HG03354 (cell line): Measurements from ENCODE around the gene TXK.
A peak's percentile ranks its signal among the peaks of the same experiment; 100 is the strongest.
"Not testable (repeated sequence)": the region's sequence is repeated elsewhere in the genome, so short reads cannot be mapped to it uniquely, and the experiment has no call there.

Source experiments
- ATAC-seq: cut with Tn5 transposase; IDR thresholded peaks from one replicate; pipeline ENCODE4 v1.9.1; 2021; ENCODE audit warnings: mild to moderate bottlenecking; ENCODE audit not compliant: unreplicated experiment, poor library complexity, severe bottlenecking

The TXK gene

DNA sequence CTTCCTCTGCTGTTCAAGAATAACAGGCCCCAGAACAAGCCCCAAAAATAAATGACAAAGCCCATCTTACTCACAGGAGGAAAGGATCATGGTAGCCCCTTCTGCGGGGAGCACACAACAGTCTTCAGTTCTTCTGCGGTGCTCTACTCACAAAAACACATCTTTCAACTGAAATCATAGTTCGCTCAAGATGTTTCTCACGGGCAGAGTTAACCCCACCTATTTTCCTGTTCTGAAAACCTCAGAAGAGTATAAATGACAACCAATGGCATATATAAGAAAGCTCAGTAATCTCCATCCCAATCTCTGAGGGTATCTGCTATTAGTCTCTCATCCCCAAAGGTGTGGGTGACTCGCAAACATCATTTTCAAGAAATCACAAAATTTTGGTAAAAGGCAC lies at the start of gene TXK:
Gene TXK (minus strand): TSS at position 170 of the 400 bp plus-strand sequence. CDS start 80 bp downstream, at position 90.
- ATAC-seq, result no peak

DNA sequence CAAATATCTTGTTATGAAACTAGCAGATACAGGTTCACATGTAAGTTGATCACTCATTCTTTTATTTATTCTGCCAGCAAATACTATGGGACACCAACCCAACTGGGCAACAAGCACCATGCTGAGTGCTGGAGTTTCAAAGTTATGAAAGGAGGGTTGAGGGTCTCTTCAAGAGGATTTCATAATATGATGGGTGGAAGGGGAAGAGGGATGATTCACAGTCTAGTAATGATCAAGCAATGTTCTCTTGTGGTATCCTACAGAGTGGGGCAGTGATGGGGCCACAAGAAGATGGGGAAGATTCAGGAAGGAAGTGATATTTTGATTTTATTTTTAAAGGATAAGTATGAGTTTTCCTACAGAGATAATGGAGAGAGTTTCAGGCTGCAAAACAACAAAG lies 46.2 kb upstream of the TXK start:
- ATAC-seq, result no peak

GRCh38 chr4:48178931-48179330 lies 44.9 kb upstream of the TXK start:
- ATAC-seq, result no peak

GRCh38 chr4:48175806-48176205 lies 41.8 kb upstream of the TXK start:
- no peak for ATAC-seq

GRCh38 chr4:48175328-48175727 lies 41.3 kb upstream of the TXK start:
- ATAC-seq, result no peak

DNA sequence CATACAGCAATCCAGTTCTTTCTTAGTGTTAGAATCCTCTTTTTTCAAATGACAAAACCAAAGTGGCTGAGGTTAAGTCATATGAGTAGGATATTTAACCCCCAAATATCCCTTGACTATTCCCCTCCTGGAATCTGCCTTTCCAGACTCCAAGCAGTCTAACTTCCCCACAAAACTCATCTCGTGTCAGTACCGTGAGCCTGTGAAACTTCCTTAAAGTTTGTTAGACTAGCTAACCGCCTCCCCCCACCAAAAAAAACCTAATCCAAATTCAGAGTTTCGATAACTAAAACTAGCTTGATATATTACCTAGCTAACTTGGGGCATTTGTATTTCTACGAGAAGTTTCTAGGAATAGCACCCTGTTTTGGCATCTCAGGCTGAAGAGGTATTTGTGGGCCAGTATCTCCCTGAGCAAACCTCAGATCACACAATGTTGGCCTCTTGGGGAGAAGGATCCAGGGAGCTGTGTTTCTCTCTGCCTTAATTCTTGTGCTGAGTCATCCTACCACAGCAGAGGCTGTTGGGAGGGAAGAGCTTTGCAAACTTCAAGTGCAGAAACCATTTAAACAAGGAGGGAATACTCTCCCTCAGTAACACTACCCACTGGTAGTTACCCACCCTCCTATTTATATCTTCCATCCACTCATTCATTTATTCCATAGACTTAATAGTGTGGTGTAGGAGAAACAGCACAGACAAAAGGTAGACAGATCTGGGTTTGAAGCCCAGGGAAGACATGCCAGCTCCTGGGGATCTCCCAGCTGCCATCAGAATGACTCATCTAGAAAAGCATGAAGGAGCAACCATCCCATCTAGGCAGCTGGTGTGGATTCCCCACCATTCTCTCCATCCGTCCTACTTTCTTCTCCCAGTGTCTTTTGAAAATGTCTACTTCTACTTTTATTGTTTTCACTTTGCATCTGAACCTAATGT lies 39.3 kb upstream of the TXK start:
- ATAC-seq, result peak; percentile 63

GRCh38 chr4:48172651-48173050 lies 38.6 kb upstream of the TXK start:
- ATAC-seq, result no peak

- ATAC-seq, result no peak
Measured at GRCh38 chr4:48169636-48170035, 35.6 kb upstream of the TXK start.

DNA sequence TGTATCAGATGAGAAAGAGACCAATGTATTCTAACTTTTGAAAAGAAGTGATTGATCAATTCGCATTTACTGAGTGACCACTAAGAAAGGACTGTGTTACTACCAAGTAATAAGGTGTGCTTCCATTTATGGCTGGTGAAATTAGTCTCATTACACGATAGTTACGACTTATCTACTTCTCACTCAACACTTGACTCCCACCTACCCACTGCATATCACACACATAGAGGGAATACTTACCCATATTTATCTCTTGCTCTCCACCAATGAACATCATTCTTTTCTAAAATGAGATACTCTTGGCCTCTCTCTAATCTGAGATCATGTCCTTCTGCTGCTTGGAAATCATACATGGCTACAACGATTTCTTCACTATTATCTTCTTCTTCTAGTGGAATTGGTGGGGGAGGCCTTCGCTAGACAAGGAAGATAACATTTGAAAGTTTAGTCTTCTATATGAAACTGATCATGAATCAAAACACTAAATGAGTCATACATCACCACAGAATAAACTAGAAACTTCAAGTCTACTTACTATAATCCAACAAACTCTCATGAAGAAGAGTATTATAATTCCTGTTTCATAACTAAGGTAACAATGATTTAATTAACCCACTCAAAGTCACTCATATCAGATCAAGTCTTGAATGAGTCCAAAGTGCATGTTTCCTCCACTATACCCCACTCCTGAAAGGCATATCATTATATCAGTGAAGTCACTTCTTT lies 33.7 kb upstream of the TXK start:
- peak; percentile 51 for ATAC-seq

- ATAC-seq, result not testable (repeated sequence)
Measured at GRCh38 chr4:48164561-48164960, 30.5 kb upstream of the TXK start.

- ATAC-seq, result no peak
Measured at GRCh38 chr4:48163746-48164145, 29.7 kb upstream of the TXK start.

- ATAC-seq, result no peak
Measured at GRCh38 chr4:48162162-48162561, 28.1 kb upstream of the TXK start.

- no peak for ATAC-seq
Measured at GRCh38 chr4:48157271-48157670, 23.2 kb upstream of the TXK start.

- no peak for ATAC-seq
Measured at GRCh38 chr4:48156423-48156822, 22.4 kb upstream of the TXK start.

DNA sequence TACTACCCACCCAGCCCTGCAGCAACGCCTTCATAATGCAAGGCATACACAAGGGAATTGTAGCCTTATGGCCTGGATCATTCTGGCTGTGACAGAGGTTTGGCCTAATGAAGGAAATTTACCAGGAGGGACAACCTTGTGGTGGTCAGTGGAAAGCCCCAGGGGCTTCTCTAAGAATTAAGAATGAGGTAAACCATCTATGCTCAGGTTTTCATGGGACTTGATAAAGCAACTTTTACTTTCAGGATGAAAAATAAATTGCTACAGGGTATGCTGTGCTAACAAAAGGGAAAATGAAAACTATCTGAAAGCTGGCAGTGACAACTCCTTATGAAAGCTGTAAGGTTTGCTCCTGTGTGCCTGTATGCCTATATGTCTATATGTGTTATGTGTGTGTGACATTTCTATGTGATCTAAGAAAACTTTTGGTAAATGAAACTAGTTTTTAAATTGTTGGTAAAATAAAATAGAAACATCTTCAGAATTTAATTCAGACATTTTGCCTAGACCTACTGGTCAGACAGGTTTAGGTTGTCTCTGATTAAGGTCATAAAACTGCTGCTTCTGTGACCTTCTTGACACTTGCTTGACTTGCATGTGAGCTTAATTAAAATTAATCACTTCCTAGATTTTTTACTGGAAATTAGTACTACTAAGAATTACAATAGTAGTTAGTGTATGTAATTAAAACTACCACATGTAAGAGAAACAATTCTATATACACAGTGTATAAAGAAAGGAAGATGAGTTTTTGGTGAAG lies 19.9 kb upstream of the TXK start:
- no peak for ATAC-seq

GRCh38 chr4:48152259-48152658 lies 18.2 kb upstream of the TXK start:
- no peak for ATAC-seq

DNA sequence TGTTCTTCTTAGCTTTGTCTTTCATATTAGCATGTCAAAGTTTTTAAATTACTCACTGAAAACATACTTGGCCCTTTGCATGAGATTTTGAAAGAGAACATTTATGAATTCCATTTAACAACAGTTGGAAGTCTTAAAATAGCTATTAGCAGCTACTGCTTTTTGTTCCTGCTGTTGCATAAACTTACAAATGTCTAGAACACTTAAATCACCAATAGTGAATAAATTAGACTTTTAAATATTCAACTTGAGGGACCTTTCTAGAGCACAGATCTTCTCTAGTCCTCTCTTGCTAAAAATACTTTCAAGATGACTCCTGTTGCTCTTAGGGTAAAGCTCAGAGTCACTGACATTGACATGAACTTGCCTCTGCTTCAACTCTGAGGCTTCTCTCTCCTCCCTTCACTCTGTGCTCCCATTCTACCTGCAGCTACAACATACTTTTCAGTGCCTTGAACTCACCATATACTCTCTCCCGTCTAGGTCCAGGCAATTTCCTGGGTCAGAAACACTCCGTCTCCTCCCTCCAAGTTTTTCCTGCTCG lies 15.8 kb upstream of the TXK start:
- ATAC-seq, result no peak

DNA sequence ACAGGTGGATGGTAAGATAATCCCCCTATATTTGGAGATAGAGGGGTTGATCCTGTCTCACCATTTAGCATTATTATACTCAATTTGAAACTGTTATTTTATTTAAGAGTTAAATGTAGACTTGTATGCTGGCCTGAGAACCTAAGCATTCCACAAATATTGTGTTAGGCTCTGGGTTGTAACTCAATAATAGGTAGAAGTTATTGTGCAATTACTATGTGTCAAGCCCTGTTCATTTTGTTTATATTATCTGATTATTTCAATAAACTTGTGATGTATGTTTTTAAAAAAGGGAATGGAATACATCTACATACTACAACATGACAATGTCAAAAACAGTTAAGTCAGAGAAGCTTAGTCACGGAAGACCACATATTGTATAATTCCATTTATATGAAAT lies 13.6 kb upstream of the TXK start:
- no peak for ATAC-seq

DNA sequence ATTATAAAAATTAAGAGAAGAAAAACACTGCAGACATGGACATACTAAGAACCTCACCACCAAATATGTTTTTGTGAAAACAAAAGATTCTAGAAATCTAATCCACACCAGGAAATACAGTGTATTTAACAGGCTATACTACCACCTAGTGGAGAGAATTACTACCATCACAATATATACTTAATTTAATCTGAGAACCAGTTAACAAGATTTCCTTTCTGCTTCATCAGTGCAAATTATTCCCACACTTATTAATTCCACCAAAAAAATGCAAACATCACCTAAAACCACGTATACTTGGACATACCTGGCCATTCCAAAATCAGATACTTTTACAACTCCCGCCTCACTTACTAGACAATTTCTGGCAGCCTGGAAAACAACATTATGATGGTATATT lies 7.0 kb upstream of the TXK start:
- ATAC-seq, result peak; percentile 44

- no peak for ATAC-seq
Measured at GRCh38 chr4:48139691-48140090, 5.6 kb upstream of the TXK start.
